Adipocyte (in vitro differentiated cells): ENCODE measurements around the gene PCMTD2.

Source experiments
- DNase-seq: peaks from one replicate; pipeline ENCODE4 v3.0.0-alpha.2; 2015; ENCODE audit warnings: low read depth
- H3K27me3 ChIP-seq: replicated peaks from 2 replicates; pipeline ENCODE4 v1.7.0; 2013; ENCODE audit warnings: mild to moderate bottlenecking, low read length, moderate library complexity; ENCODE audit not compliant: control insufficient read depth, insufficient read depth
- H3K36me3 ChIP-seq: 2 replicates; pipeline ENCODE4 v1.7.0; 2013; ENCODE audit warnings: low read length, mild to moderate bottlenecking, moderate library complexity; ENCODE audit not compliant: control insufficient read depth, insufficient read depth, severe bottlenecking
- H3K4me1 ChIP-seq: 2 replicates; pipeline ENCODE4 v1.7.0; 2013; ENCODE audit warnings: mild to moderate bottlenecking, low read length, moderate library complexity; ENCODE audit not compliant: control insufficient read depth, insufficient read depth
- H3K4me3 ChIP-seq: 2 replicates; pipeline ENCODE4 v1.7.0; 2013; ENCODE audit warnings: mild to moderate bottlenecking, low read length, moderate library complexity
- H3K9ac ChIP-seq: 2 replicates; pipeline ENCODE4 v1.7.0; 2013; ENCODE audit warnings: mild to moderate bottlenecking, low read length, moderate library complexity
- H3K9me3 ChIP-seq: 2 replicates; pipeline ENCODE4 v1.7.0; 2013; ENCODE audit warnings: mild to moderate bottlenecking, low read length, moderate library complexity; ENCODE audit not compliant: control insufficient read depth

The PCMTD2 gene

DNA sequence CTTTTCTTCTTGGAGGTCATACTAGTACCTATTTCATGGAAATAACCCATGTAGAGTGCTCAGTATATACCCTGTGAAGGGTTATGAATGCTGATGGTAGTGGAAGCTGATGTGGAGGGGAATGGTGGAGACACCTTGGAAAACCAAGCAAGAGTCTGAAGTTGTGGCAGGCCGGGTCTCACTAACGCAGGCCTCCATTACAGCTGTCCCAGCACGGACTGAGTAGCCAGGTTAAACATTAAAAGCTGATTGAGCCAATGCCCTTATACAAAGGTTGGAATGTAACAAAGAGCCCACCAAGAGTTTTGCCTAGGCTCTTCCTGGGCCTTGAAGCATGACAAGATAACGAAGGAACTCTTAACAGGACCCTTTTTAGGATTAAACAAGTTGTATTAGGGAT is 2.1 kb upstream of the PCMTD2 start:
- no peak overlapping the region for H3K4me3 ChIP-seq
- no peaks in the 10 kb centered on the region for H3K36me3 ChIP-seq
- no peaks in the 10 kb centered on the region for H3K9me3 ChIP-seq
- DNase-seq: no peak
- no peak overlapping the region for H3K9ac ChIP-seq
- peaks cover 29% of the 10 kb centered on the region for H3K27me3 ChIP-seq
- H3K4me1 ChIP-seq: peaks cover 15% of the 10 kb centered on the region

DNA sequence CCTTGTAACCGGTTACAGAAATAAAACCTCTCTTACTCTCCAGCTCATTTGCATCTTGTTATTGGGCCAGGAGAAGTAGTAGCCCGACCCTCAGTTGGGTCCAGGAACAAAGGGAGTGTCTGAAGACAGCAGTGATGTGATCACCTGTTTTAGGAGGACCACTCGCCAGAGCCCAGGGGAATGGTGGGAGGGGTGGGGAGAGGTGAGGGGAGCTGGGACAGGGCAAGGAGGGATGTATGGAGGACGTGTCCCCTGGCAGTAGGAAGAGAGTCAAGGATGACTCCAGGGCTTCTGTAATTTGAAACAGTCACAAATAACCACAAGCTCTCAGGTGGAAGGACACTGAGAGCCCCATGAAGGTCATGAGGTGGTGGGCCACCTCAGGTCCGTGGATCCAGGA is 1.4 kb upstream of the PCMTD2 start:
- H3K9me3 ChIP-seq: no peaks in the 10 kb centered on the region
- no peak for DNase-seq
- H3K4me1 ChIP-seq: peaks cover 15% of the 10 kb centered on the region
- no peak overlapping the region for H3K9ac ChIP-seq
- H3K27me3 ChIP-seq: peaks cover 26% of the 10 kb centered on the region
- no peaks in the 10 kb centered on the region for H3K36me3 ChIP-seq
- H3K4me3 ChIP-seq: no peak overlapping the region

DNA sequence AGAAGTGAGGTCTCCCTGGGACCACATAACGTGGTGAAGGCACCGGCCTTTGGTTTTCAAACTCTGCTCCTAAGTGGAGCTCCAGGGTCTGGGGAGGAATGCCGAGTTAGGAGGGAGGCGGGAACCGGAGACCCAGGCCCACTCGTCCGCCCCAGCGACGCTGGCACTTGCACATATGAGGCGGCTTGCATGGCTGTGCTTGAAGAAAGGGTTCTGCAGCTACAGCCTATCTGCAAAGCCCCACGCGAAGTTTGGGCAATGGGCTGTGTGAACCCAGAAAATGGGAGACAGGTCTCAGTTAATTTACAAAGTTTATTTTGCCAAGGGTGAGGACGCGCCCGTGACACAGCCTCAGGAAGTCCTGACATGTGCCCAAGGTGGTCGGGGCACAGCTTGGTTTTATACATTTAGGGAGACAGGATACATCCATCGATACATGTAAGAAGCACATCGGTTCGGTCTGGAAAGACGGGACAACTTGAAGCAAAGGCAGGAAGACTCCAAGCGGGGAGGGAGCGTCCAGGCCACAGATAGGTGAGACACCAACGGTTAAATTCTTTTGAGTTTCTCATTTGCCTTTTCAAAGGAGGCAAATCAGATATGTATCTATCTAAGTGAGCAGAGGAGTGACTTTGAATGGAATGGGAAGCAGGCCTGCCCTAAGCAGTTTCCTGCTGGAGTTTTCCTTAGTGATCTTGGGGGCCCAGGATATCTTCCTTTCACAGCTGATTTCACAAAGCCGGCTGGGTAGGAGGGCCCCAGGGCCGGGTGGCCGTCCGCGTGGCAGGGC is 782 bp upstream of the PCMTD2 start:
- no peak for DNase-seq

DNA sequence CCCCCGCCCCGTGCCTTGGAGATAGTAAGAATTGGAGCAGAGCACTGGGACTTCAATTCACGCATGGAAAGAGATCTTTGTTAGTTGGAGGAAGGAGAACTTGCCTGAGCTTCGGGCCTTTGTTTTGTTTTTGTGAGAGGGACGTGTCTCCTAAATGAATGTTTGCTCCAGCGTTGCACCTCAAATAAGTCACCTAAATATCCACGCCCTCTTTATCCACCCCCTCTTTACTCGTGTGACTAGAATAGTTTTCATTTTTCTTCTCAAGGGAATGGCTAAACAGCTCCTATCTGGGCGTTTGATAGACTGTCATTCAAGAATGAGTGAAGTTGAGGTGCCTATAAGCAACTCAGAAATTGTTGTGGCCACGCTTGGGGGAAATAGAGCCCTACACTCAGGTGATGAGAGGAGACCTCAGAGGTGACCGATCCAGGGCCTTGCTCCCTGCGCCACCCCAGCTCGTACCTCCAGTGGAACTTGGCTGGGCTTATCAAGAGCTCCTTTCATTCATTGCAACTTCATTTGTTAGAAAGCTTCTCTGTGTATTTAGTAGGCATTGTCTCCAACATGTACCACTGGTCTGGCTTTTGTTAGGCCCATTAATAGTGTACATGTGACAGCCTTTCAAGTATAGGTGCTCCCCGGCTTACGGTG is 861 bp downstream of the PCMTD2 start:
- peak; percentile 39 for DNase-seq
- Histone ChIP-seq H3K9me3 (no peaks in the 10 kb centered on the region), H3K36me3 (no peaks in the 10 kb centered on the region), H3K27me3 (peaks cover 4% of the 10 kb centered on the region), H3K9ac (peak overlapping the region; percentile 86), H3K4me1 (peaks cover 28% of the 10 kb centered on the region), H3K4me3 (peak overlapping the region; percentile 92)

More for the DNA sequence above, 782 bp upstream of the PCMTD2 start:
- peak overlapping the region; percentile 85 for H3K4me3 ChIP-seq
- H3K9me3 ChIP-seq: no peaks in the 10 kb centered on the region
- H3K36me3 ChIP-seq: no peaks in the 10 kb centered on the region
- H3K9ac ChIP-seq: peak overlapping the region; percentile 91
- H3K27me3 ChIP-seq: peaks cover 20% of the 10 kb centered on the region
- H3K4me1 ChIP-seq: peaks cover 15% of the 10 kb centered on the region

DNA sequence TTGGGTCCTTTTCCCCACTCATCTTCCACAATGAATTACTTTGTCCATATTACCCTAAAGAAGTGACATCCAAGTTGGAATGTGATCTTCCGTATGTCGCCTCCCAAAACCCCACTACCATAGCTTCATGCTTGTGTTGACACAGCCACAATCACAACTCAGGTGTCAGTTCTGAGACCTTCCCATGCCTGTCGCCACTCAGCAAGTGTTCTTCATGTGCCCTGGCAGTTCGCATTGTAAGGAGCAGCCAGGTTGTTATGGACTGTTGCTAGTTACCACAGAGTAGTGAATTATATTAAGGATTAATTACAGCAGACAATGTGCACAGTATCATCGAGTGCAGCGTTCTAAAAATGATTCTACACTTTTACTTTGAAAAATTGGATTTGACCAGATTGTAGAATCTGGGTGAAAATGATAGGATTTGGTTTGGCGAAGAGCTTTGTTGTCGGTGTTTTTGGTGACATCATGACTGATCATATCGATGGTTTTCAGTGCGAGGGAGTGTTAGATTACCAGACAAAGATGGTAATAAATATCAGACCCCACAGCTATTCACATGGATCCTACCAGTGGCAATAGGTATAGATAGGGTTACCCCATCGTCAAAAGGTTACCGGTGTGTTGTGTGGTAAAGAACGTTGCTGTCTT is 1.7 kb downstream of the PCMTD2 start:
- H3K27me3 ChIP-seq: no peaks in the 10 kb centered on the region
- no peaks in the 10 kb centered on the region for H3K36me3 ChIP-seq
- H3K4me3 ChIP-seq: peak overlapping the region; percentile 92
- no peaks in the 10 kb centered on the region for H3K9me3 ChIP-seq
- H3K4me1 ChIP-seq: peaks cover 32% of the 10 kb centered on the region
- no peak overlapping the region for H3K9ac ChIP-seq
- no peak for DNase-seq

DNA sequence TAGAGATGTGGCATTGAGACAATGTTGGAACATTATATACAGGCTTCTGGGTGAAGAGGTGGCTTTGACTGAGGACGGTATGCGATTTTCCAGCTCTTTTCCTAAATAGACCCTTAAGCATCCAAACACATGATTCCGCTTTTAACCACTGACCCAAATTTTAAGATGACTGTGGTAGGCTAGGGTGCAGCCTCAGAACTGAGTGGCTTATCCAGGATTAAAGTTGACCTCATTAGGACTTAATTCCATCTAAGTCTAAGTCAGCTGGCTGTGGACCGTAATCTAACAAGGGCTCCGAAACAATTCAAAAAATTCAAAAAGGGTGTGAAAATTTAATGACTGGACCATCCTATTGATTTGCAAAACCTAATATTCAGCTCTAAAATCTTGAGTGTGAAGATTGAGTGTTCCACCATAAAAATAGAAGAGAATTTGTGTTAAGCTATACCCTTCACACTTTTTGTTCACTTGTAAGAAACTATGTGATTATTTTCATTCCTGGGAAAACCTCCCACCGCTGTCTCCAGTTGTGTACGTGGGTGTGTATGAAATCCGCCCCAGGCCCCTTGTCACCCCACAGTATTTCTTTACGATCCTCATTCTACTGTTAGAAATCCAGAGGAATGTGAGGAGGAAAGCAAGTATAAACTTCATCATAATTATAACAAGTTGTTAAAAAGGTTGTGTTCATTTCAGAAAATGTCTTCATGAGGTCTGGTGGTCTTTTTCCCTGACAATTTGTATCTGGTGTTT is 2.7 kb downstream of the PCMTD2 start:
- H3K36me3 ChIP-seq: peaks cover 3% of the 10 kb centered on the region
- H3K27me3 ChIP-seq: no peaks in the 10 kb centered on the region
- H3K9ac ChIP-seq: no peak overlapping the region
- no peak for DNase-seq
- H3K9me3 ChIP-seq: no peaks in the 10 kb centered on the region
- H3K4me3 ChIP-seq: no peak overlapping the region
- peaks cover 32% of the 10 kb centered on the region for H3K4me1 ChIP-seq

DNA sequence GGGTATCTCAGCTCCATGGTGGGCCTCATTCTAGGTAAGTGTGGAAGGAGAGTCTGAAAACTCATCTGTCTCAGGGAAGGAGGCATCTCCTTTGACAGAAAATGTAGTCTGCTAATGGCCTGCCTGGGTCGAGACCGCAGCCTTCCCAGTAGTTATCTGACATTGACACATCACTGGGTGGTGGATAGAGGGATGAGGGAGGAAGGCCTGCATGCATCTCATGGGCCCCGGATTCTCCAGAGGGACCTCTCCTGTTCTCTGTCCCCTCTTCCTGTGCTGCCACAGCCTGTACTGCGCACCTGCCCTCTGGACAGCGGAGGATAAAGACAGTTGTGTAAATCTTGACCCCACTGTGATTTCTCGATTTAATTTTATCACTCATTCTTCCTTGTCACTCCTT is 4.7 kb downstream of the PCMTD2 start:
- Histone ChIP-seq H3K4me3 (no peak overlapping the region), H3K36me3 (peaks cover 15% of the 10 kb centered on the region), H3K27me3 (no peaks in the 10 kb centered on the region), H3K9me3 (no peaks in the 10 kb centered on the region), H3K9ac (peak overlapping the region; percentile 71), H3K4me1 (peaks cover 33% of the 10 kb centered on the region)
- no peak for DNase-seq

DNA sequence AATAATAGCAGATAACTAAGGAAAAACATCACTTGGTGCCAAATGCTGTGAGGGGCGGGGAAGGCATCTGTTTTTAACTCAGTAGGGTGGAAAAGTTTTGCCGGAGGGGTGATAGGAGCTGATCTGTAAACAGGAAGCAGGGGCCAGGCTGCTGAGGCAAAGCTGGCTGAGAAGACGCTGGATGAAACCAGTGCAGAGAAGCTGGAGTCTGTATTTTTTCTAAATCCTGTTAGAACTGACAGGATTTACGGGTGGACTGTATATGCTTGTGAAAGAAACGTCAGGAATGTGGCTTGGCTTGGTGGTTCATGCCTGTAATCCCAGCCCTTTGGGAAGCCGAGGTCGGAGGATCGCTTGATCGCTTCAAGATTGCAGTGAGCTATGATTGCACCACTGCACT is 5.6 kb downstream of the PCMTD2 start:
- Histone ChIP-seq H3K4me1 (peaks cover 36% of the 10 kb centered on the region), H3K4me3 (peak overlapping the region; percentile 54), H3K36me3 (peaks cover 22% of the 10 kb centered on the region), H3K27me3 (no peaks in the 10 kb centered on the region), H3K9me3 (no peaks in the 10 kb centered on the region), H3K9ac (peak overlapping the region; percentile 71)
- DNase-seq: peak; percentile 64

DNA sequence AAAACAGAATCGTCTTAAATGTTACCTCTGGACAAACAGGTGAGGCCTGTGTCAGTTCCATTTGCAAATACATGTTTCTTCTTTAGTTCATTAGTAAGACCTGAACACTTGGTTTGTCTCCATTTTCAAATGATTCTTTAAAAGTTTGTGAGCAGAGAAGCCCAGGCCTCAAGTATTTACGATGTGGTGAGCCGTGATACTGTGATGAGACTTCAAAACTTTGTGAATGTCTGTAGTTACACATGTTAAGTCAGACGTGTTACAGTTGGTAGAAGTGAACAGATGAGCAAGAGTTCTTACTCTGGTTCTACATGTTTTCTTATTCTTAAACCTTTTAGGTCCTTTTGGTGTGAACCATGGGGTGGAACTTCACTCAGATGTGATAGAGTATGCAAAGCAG is 8.5 kb downstream of the PCMTD2 start:
- Histone ChIP-seq H3K9me3 (no peaks in the 10 kb centered on the region), H3K4me3 (no peak overlapping the region), H3K27me3 (no peaks in the 10 kb centered on the region), H3K36me3 (peaks cover 31% of the 10 kb centered on the region), H3K4me1 (peaks cover 27% of the 10 kb centered on the region), H3K9ac (no peak overlapping the region)
- no peak for DNase-seq

DNA sequence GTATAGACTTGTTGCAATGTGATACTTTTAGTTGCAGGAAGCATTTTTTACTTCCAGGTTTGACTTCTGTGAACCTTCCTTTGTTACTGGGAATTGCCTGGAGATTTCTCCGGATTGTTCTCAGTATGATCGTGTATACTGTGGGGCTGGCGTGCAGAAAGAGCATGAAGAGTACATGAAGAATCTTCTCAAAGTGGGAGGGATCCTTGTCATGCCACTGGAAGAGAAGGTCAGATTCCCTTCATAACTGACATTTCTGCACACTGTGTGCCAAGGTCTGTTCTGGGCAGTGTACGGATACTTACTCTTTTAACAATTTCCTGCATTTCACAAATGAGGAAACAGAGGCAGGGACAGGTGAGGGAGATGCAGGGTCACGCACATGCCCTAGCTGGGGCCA is 9.7 kb downstream of the PCMTD2 start:
- H3K4me1 ChIP-seq: peaks cover 27% of the 10 kb centered on the region
- no peaks in the 10 kb centered on the region for H3K9me3 ChIP-seq
- peak; percentile 23 for DNase-seq
- H3K4me3 ChIP-seq: no peak overlapping the region
- H3K36me3 ChIP-seq: peaks cover 31% of the 10 kb centered on the region
- no peak overlapping the region for H3K9ac ChIP-seq
- H3K27me3 ChIP-seq: no peaks in the 10 kb centered on the region

DNA sequence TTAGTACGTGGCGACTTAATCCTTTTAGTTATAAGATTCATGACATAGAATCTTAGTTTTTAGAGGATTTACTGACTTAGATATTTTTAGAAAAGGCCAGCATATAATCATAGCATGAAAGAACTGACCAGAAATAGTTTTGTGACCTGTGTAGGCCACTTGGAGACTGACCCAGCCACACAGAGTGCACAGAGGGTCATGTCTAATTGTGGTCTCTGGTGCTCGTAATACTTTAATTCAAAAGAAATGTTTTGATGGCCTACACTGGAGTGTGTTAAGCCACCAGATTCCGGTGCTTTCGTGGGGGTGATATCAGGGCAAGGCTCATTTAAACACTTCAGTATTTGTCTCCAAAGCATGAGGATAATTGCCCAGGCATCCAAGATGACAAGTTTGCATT is 11.4 kb downstream of the PCMTD2 start:
- peaks cover 31% of the 10 kb centered on the region for H3K36me3 ChIP-seq
- no peak for DNase-seq
- no peak overlapping the region for H3K9ac ChIP-seq
- H3K4me1 ChIP-seq: peaks cover 10% of the 10 kb centered on the region
- H3K4me3 ChIP-seq: no peak overlapping the region
- no peaks in the 10 kb centered on the region for H3K27me3 ChIP-seq
- H3K9me3 ChIP-seq: no peaks in the 10 kb centered on the region
